Activated CD4-positive, alpha-beta T cell treated with anti-CD3 and anti-CD28 coated beads, Interleukin-2, amount 50 U/mL, for 24 hours (primary cell): ENCODE data around the gene DNAH10.
"Not testable (repeated sequence)": the region's sequence is repeated elsewhere in the genome, so short reads cannot be mapped to it uniquely, and the experiment has no call there.

Experiments
- DNase-seq, 2 donors: peaks; one replicate each; pipeline ENCODE4 v3.0.0-alpha.2; 2020; ENCODE audit warnings: low read depth in 1 of 2, low spot score in 1 of 2

The DNAH10 gene

GRCh38 chr12:123788541-123788940 is 26.4 kb downstream of the DNAH10 start:
- DNase-seq: no peak

- not testable (repeated sequence) for DNase-seq
These were observed 27.3 kb downstream of the DNAH10 start for GRCh38 chr12:123789422-123789821.

- no peak for DNase-seq
These were observed 28.9 kb downstream of the DNAH10 start for GRCh38 chr12:123790905-123791467.

GRCh38 chr12:123794027-123794426 is 31.9 kb downstream of the DNAH10 start:
- DNase-seq: no peak

- no peak for DNase-seq
These were observed 36.4 kb downstream of the DNAH10 start for GRCh38 chr12:123798518-123798917.

GRCh38 chr12:123799227-123799626 is 37.1 kb downstream of the DNAH10 start:
- no peak for DNase-seq

GRCh38 chr12:123801573-123802178 is 39.6 kb downstream of the DNAH10 start:
- no peak for DNase-seq

- no peak for DNase-seq
These were observed 43.1 kb downstream of the DNAH10 start for GRCh38 chr12:123805173-123805572.

- no peak for DNase-seq
These were observed 44.9 kb downstream of the DNAH10 start for GRCh38 chr12:123807002-123807401.

- no peak for DNase-seq
These were observed 45.6 kb downstream of the DNAH10 start for GRCh38 chr12:123807670-123808069.

- no peak for DNase-seq
These were observed 46.1 kb downstream of the DNAH10 start for GRCh38 chr12:123808167-123808566.

- DNase-seq: no peak
These were observed 51.2 kb downstream of the DNAH10 start for GRCh38 chr12:123813349-123813748.

- no peak for DNase-seq
These were observed 53.9 kb downstream of the DNAH10 start for GRCh38 chr12:123815968-123816367.

- no peak for DNase-seq
These were observed 54.9 kb downstream of the DNAH10 start for GRCh38 chr12:123816896-123817537.

- DNase-seq: no peak
These were observed 60.7 kb downstream of the DNAH10 start for GRCh38 chr12:123822804-123823203.

- no peak for DNase-seq
These were observed 66.0 kb downstream of the DNAH10 start for GRCh38 chr12:123828120-123828519.

GRCh38 chr12:123828854-123829547 is 66.9 kb downstream of the DNAH10 start:
- no peak for DNase-seq

- DNase-seq: no peak
These were observed 67.5 kb downstream of the DNAH10 start for GRCh38 chr12:123829561-123829960.

- DNase-seq: no peak
These were observed 68.6 kb downstream of the DNAH10 start for GRCh38 chr12:123830675-123831074.

- DNase-seq: no peak
These were observed 70.0 kb downstream of the DNAH10 start for GRCh38 chr12:123832052-123832451.

GRCh38 chr12:123833830-123834229 is 71.7 kb downstream of the DNAH10 start:
- DNase-seq: no peak

GRCh38 chr12:123834845-123835244 is 72.7 kb downstream of the DNAH10 start:
- no peak for DNase-seq
